Adrenal gland (tissue), 12 donors: ENCODE results near the gene AIP. TPM values are rescaled to one million over a fixed set of nuclear protein-coding genes. Genes with fewer than 3 reads are reported as not detected.

ENCODE experiments used
- DNase-seq, 7 donors: peaks; one replicate each; pipeline ENCODE4 v3.0.0-alpha.2; 2019 to 2020
- H3K27ac ChIP-seq, 5 donors: fragments of 200-600 bp; sonication (generic) in 4 of 5; 1 replicate in 3 of 5; 2 replicates in 2 of 5; pipeline versions ENCODE4 v1.5.1 to v1.8.0; 2016 to 2020; ENCODE audit warnings: mild to moderate bottlenecking in 1 of 5
- H3K27me3 ChIP-seq: fragments of 200-600 bp; 2 replicates; pipeline ENCODE4 v1.8.0; 2021
- H3K36me3 ChIP-seq, 2 donors: fragments of 200-600 bp; replicated peaks in 1 of 2; 1 replicate in 1 of 2; 2 replicates in 1 of 2; pipeline versions ENCODE4 v1.5.1 to v1.8.0; 2018 to 2022
- H3K4me1 ChIP-seq, 2 donors: fragments of 200-600 bp; replicated peaks in 1 of 2; 1 replicate in 1 of 2; 2 replicates in 1 of 2; pipeline versions ENCODE4 v1.5.1 to v1.8.0; 2018 to 2021
- H3K4me3 ChIP-seq, 4 donors: fragments of 200-600 bp; sonication (generic) in 3 of 4; one replicate each; pipeline ENCODE4 v1.5.1; 2016 to 2018
- H3K9me3 ChIP-seq, 3 donors: fragments of 200-600 bp; sonication (generic) in 1 of 3; replicated peaks in 1 of 3; 1 replicate in 2 of 3; 2 replicates in 1 of 3; pipeline versions ENCODE4 v1.5.1 to v1.8.0; 2016 to 2021
- CTCF ChIP-seq, 6 experiments: fragments of 450-650 bp in 4 of 6; fragments of 200-600 bp in 2 of 6; sonication (generic) in 1 of 6; IDR thresholded peaks; 1 replicate in 5 of 6; 2 replicates in 1 of 6; pipeline versions ENCODE4 v1.5.1 to v1.8.0; 2016 to 2021; ENCODE audit warnings: antibody characterized with exemption in 6 of 6, mild to moderate bottlenecking in 2 of 6, moderate library complexity in 1 of 6
- POLR2A ChIP-seq, 2 donors: fragments of 450-650 bp; IDR thresholded peaks; one replicate each; pipeline ENCODE4 v1.6.1; 2017; ENCODE audit warnings: antibody characterized with exemption in 2 of 2, mild to moderate bottlenecking in 2 of 2, moderate library complexity in 1 of 2
- WGBS, 4 donors: extraction: QIAGEN DNeasy Blood & Tissue Kit in 2 of 4; methylation state at CpG; one replicate each; pipeline versions ENCODE4 v1.1.5 to v1.1.7; 2013 to 2017; 5-methylcytosine and 5-hydroxymethylcytosine counted together
- intact Hi-C, 2 donors: fragments of 100-400 bp; cut with DNase I; formaldehyde crosslinking; loops; one replicate each; pipeline versions ENCODE4 v1.14.1 to v1.15.0; 2022 to 2023
- polyA plus RNA-seq, 3 donors: library from polyadenylated mRNA; stranded (reverse); fragments of 200-250 nt in 2 of 3; fragments of 350-450 nt in 1 of 3; fragmentation: Illumina TruSeq in 1 of 3; extraction: RNeasy Lipid Tissue Mini Kit (QIAGEN cat#74804) in 1 of 3; gene quantifications; one replicate each; pipeline ENCODE4 v1.2.3, GENCODE V29; 2013 to 2014
- total RNA-seq, 9 donors: library from RNA; depleted of rRNA in 4 of 9; stranded (reverse); fragments of >200 nt in 4 of 9; fragments of 120-200 nt in 1 of 9; fragmentation: NEBNext Ultra II Directional in 1 of 9; extraction: Animal tissue kit (Norgen Biotek cat#: 25700) in 1 of 9; gene quantifications; one replicate each; pipeline versions ENCODE4 v1.1.0 to v1.2.4, GENCODE V29; 2013 to 2023
- donor health status: healthy with polysubstance abuse.
- donor health status: Bipolar disorder and iron deficiency.
- donor health status: DM: yes; HTN: yes; CAD: no.
- donor health status: DM: no; HTN: no; CAD: no.
- donor health status: DM: no; HTN: no; CAD: no.
- donor health status: DM: yes; HTN: yes; CAD: no.

The AIP gene
- total and polyA plus RNA-seq, 12 donors, result 35.3 to 152 (median 83.9) TPM

GRCh38 chr11:67523556-67524479, 41.0 kb downstream of the AIP start:
- no peaks in the 10 kb centered on the region for H3K27me3 ChIP-seq
- H3K9me3 ChIP-seq, result no peaks in the 10 kb centered on the region
- no peak overlapping the region for H3K27ac ChIP-seq
- H3K36me3 ChIP-seq, result no peaks in the 10 kb centered on the region
- no peaks in the 10 kb centered on the region for H3K4me1 ChIP-seq
- peak in 1 of 7 donors; percentile 14 for DNase-seq
- intact Hi-C loops, result no loop called here
- H3K4me3 ChIP-seq, result no peak overlapping the region
- 56 to 86% (median 75%) methylated on average over 4 to 25 of the region's 25 CpGs for WGBS, 4 donors
- TF ChIP-seq POLR2A (IDR thresholded peaks at IDR 0.05), result no peak
- TF ChIP-seq CTCF (IDR thresholded peaks at IDR 0.05), result no peak

- no peak overlapping the region for H3K4me3 ChIP-seq
- intact Hi-C loops, result no loop called here
- no peak overlapping the region for H3K27ac ChIP-seq
- no peaks in the 10 kb centered on the region for H3K4me1 ChIP-seq
- WGBS, 4 donors, result 83 to 92% (median 90%) methylated on average over 6 to 9 of the region's 9 CpGs
- H3K36me3 ChIP-seq, result no peaks in the 10 kb centered on the region
- no peak for TF ChIP-seq CTCF (IDR thresholded peaks at IDR 0.05)
- TF ChIP-seq POLR2A (IDR thresholded peaks at IDR 0.05), result no peak
- H3K9me3 ChIP-seq, result no peaks in the 10 kb centered on the region
- H3K27me3 ChIP-seq, result no peaks in the 10 kb centered on the region
- peak in 1 of 7 donors; percentile 14 for DNase-seq
Measured at GRCh38 chr11:67524480-67524808, 41.6 kb downstream of the AIP start.

GRCh38 chr11:67525275-67525976, 42.6 kb downstream of the AIP start:
- WGBS, 4 donors, result 52 to 79% (median 71%) methylated on average over 4 to 5 of the region's 5 CpGs
- no peaks in the 10 kb centered on the region for H3K36me3 ChIP-seq
- no peak overlapping the region for H3K27ac ChIP-seq
- TF ChIP-seq CTCF (IDR thresholded peaks at IDR 0.05) (no peak), POLR2A (IDR thresholded peaks at IDR 0.05) (no peak)
- no peaks in the 10 kb centered on the region for H3K27me3 ChIP-seq
- intact Hi-C loops, result no loop called here
- no peak overlapping the region for H3K4me3 ChIP-seq
- no peaks in the 10 kb centered on the region for H3K4me1 ChIP-seq
- peak in 1 of 7 donors; percentile 10 for DNase-seq
- no peaks in the 10 kb centered on the region for H3K9me3 ChIP-seq

GRCh38 chr11:67528376-67528775, 45.5 kb downstream of the AIP start:
- intact Hi-C loops, result no loop called here
- 88 to 96% (median 89%) methylated on average over 4 of the region's 4 CpGs for WGBS, 4 donors
- DNase-seq, result no peak
- Histone ChIP-seq H3K27me3 (no peaks in the 10 kb centered on the region), H3K27ac (no peak overlapping the region), H3K4me3 (no peak overlapping the region), H3K4me1 (peaks cover 7% of the 10 kb centered on the region in 2 donors), H3K9me3 (no peaks in the 10 kb centered on the region), H3K36me3 (no peaks in the 10 kb centered on the region)
- TF ChIP-seq CTCF (IDR thresholded peaks at IDR 0.05), result no peak
- no peak for TF ChIP-seq POLR2A (IDR thresholded peaks at IDR 0.05)
